Fibroblast of lung (primary cell): Measurements from ENCODE around the gene KIAA0319L. TPM values are rescaled to one million over a fixed set of nuclear protein-coding genes. Genes with fewer than 3 reads are reported as not detected.

ENCODE experiments used
- DNase-seq, 2 donors: peaks; one replicate each; pipeline versions ENCODE4 v3.0.0 to v3.0.0-alpha.2; 2010; ENCODE audit warnings: low read depth in 2 of 2
- H2AFZ ChIP-seq: 2 replicates; pipeline ENCODE4 v1.5.1; 2012; ENCODE audit warnings: low read length, control low read depth, inconsistent platforms
- H3K27ac ChIP-seq: 2 replicates; pipeline ENCODE4 v1.5.1; 2011; ENCODE audit warnings: low read length, control low read depth; ENCODE audit not compliant: insufficient read depth
- H3K27me3 ChIP-seq: 2 replicates; pipeline ENCODE4 v1.5.1; 2011; ENCODE audit warnings: mild to moderate bottlenecking, low read length; ENCODE audit not compliant: control insufficient read depth, insufficient read depth
- H3K36me3 ChIP-seq: 2 replicates; pipeline ENCODE4 v1.5.1; 2011; ENCODE audit warnings: low read length; ENCODE audit not compliant: control insufficient read depth, insufficient read depth
- H3K4me1 ChIP-seq: 2 replicates; pipeline ENCODE4 v1.5.1; 2011; ENCODE audit warnings: low read length; ENCODE audit not compliant: control insufficient read depth, insufficient read depth; ENCODE audit errors: extremely low read depth
- H3K4me2 ChIP-seq: 2 replicates; pipeline ENCODE4 v1.5.1; 2011; ENCODE audit warnings: low read length, control low read depth; ENCODE audit not compliant: insufficient read depth; ENCODE audit errors: extremely low read depth
- H3K4me3 ChIP-seq, 4 experiments: fragments of 200-600 bp in 1 of 4; sonication (generic) in 1 of 4; replicated peaks in 1 of 4; 2 replicates each; pipeline ENCODE4 v1.5.1; 2011 to 2016; ENCODE audit warnings: low read length in 4 of 4, low read depth in 3 of 4, mild to moderate bottlenecking in 3 of 4, control low read depth in 2 of 4, inconsistent platforms in 1 of 4, mixed read lengths in 1 of 4; ENCODE audit not compliant: insufficient read depth in 1 of 4; ENCODE audit errors: control extremely low read depth in 1 of 4
- H3K79me2 ChIP-seq: 2 replicates; pipeline ENCODE4 v1.5.1; 2012; ENCODE audit warnings: mild to moderate bottlenecking, low read length, inconsistent platforms; ENCODE audit not compliant: control insufficient read depth, insufficient read depth
- H3K9ac ChIP-seq: 2 replicates; pipeline ENCODE4 v1.5.1; 2011; ENCODE audit warnings: mild to moderate bottlenecking, low read length, control low read depth; ENCODE audit not compliant: insufficient read depth
- H3K9me3 ChIP-seq: 2 replicates; pipeline ENCODE4 v1.5.1; 2012; ENCODE audit warnings: low read depth, low read length; ENCODE audit not compliant: control insufficient read depth, insufficient read depth
- H4K20me1 ChIP-seq: 2 replicates; pipeline ENCODE4 v1.5.1; 2011; ENCODE audit warnings: low read length; ENCODE audit not compliant: control insufficient read depth, insufficient read depth; ENCODE audit errors: extremely low read depth
- CTCF ChIP-seq, 2 donors: IDR thresholded peaks in 1 of 2; conservative IDR thresholded peaks in 1 of 2; 1 replicate in 1 of 2; 2 replicates in 1 of 2; pipeline ENCODE4 v1.5.1; 2011 to 2012; ENCODE audit warnings: low read length in 2 of 2, control low read depth in 1 of 2, inconsistent platforms in 1 of 2, low read depth in 1 of 2, mild to moderate bottlenecking in 1 of 2
- EZH2 ChIP-seq: IDR thresholded peaks from 2 replicates; pipeline ENCODE4 v1.5.1; 2012; ENCODE audit warnings: low read length, control low read depth, mild to moderate bottlenecking; ENCODE audit errors: missing control alignments
- polyA plus RNA-seq, 2 donors: library from polyadenylated mRNA; depleted of rRNA in 1 of 2; stranded (reverse) in 1 of 2; unstranded in 1 of 2; fragments of >200 nt; gene quantifications; 2 replicates each; pipeline ENCODE4 v1.2.1, GENCODE V29; 2011 to 2012; ENCODE audit warnings: missing spikeins in 1 of 2
- total RNA-seq: library from RNA; depleted of rRNA; stranded (reverse); fragments of >200 nt; gene quantifications from 2 replicates; pipeline ENCODE4 v1.2.1, GENCODE V29; 2014

KIAA0319L gene
- total and polyA plus RNA-seq, 2 donors (not counting 1 experiment from before 2014, with no cell fraction given) = 65.4 to 66.1 TPM

GRCh38 chr1:35599411-35599810, 42.2 kb upstream of the KIAA0319L start:
- Histone ChIP-seq H3K36me3 (peaks cover 5% of the 10 kb centered on the region), H2AFZ (no peak overlapping the region), H3K27me3 (no peaks in the 10 kb centered on the region), H3K9me3 (no peaks in the 10 kb centered on the region), H3K79me2 (no peaks in the 10 kb centered on the region), H3K4me1 (no peaks in the 10 kb centered on the region), H3K9ac (no peak overlapping the region), H3K4me3 (no peak overlapping the region), H4K20me1 (no peaks in the 10 kb centered on the region), H3K4me2 (no peak overlapping the region), H3K27ac (no peak overlapping the region)
- no peak for DNase-seq
- TF ChIP-seq EZH2 (no peak), CTCF (conservative IDR thresholded peaks at IDR 0.05 in 1 of 2, IDR thresholded peaks at IDR 0.05 in 1 of 2; ENCODE audit: low read depth in 1 of 2, low read length in 2 of 2) (no peak)

GRCh38 chr1:35598895-35599294, 41.7 kb upstream of the KIAA0319L start:
- no peaks in the 10 kb centered on the region for H4K20me1 ChIP-seq
- no peak overlapping the region for H3K27ac ChIP-seq
- TF ChIP-seq EZH2 = no peak
- no peak for TF ChIP-seq CTCF (conservative IDR thresholded peaks at IDR 0.05 in 1 of 2, IDR thresholded peaks at IDR 0.05 in 1 of 2; ENCODE audit: low read depth in 1 of 2, low read length in 2 of 2)
- no peaks in the 10 kb centered on the region for H3K27me3 ChIP-seq
- no peak overlapping the region for H2AFZ ChIP-seq
- H3K36me3 ChIP-seq = peaks cover 5% of the 10 kb centered on the region
- no peak overlapping the region for H3K4me3 ChIP-seq
- no peak overlapping the region for H3K4me2 ChIP-seq
- H3K9me3 ChIP-seq = no peaks in the 10 kb centered on the region
- no peaks in the 10 kb centered on the region for H3K79me2 ChIP-seq
- H3K9ac ChIP-seq = no peak overlapping the region
- H3K4me1 ChIP-seq = no peaks in the 10 kb centered on the region
- no peak for DNase-seq

GRCh38 chr1:35597870-35598269, 40.7 kb upstream of the KIAA0319L start:
- Histone ChIP-seq H3K4me1 (no peaks in the 10 kb centered on the region), H3K4me2 (no peak overlapping the region), H3K79me2 (no peaks in the 10 kb centered on the region), H3K36me3 (peaks cover 1% of the 10 kb centered on the region), H4K20me1 (no peaks in the 10 kb centered on the region), H2AFZ (no peak overlapping the region), H3K27me3 (no peaks in the 10 kb centered on the region), H3K9me3 (no peaks in the 10 kb centered on the region), H3K9ac (no peak overlapping the region), H3K27ac (no peak overlapping the region), H3K4me3 (no peak overlapping the region)
- no peak for DNase-seq
- no peak for TF ChIP-seq CTCF (conservative IDR thresholded peaks at IDR 0.05 in 1 of 2, IDR thresholded peaks at IDR 0.05 in 1 of 2; ENCODE audit: low read depth in 1 of 2, low read length in 2 of 2)
- TF ChIP-seq EZH2 = no peak
